D721Med (cell line): ENCODE measurements around the gene NACAD.

Experiments used
- DNase-seq: peaks from one replicate; pipeline ENCODE4 v3.0.0; 2011; ENCODE audit warnings: low spot score; ENCODE audit not compliant: insufficient read length
- FAIRE-seq: peaks from 2 replicates; lab custom pipeline; 2011; peaks lifted over from hg19 to GRCh38; lab: Jason Lieb, UNC
- TF ChIP-seq, protein P1 (sequence below): IDR thresholded peaks from 2 replicates; pipeline ENCODE4 v1.5.1; 2012; ENCODE audit warnings: mild to moderate bottlenecking, control low read depth; ENCODE audit not compliant: insufficient read depth; ENCODE audit errors: missing control alignments

The NACAD gene

DNA sequence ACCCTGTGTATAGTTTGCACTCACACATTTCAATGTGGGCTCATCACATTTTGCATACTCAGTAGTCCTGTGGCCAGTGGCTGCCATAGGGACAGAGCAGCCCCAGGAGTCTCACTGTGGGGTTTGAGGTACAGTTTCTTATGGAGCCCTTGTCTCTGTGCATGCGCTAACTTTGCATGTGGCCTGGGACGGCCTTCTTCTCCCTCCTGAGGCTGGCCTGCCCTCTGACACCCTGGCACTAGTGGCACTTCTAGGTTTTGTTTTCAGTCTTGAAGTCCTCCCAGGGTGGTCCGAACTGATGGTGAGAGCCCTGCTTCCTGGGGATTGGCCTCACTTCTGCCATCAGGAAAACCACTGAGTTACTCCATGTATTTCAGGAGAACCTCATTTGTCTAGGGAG is 21.2 kb downstream of the NACAD start:
- TF ChIP-seq, protein P1, sequence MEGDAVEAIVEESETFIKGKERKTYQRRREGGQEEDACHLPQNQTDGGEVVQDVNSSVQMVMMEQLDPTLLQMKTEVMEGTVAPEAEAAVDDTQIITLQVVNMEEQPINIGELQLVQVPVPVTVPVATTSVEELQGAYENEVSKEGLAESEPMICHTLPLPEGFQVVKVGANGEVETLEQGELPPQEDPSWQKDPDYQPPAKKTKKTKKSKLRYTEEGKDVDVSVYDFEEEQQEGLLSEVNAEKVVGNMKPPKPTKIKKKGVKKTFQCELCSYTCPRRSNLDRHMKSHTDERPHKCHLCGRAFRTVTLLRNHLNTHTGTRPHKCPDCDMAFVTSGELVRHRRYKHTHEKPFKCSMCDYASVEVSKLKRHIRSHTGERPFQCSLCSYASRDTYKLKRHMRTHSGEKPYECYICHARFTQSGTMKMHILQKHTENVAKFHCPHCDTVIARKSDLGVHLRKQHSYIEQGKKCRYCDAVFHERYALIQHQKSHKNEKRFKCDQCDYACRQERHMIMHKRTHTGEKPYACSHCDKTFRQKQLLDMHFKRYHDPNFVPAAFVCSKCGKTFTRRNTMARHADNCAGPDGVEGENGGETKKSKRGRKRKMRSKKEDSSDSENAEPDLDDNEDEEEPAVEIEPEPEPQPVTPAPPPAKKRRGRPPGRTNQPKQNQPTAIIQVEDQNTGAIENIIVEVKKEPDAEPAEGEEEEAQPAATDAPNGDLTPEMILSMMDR: no peak
- FAIRE-seq (no peak), DNase-seq (no peak)

DNA sequence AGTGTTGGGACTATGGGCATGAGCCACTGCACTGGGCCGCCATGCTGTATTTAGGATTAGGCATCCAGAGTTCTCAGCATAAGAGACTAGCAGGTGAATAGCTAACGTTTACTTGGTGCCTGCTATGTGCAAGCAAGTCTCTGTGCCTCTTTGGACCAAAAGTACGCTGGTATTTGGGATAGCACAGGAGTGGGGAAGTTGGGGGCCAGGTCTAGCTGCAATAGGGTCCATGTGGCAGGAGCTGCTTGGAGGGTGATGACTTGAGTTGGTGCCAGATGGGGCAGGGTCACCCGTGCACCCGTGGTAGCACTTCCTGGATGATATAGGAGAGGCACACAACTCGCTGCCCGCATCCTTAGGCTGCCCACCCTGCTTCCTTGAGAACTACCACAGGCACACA is 22.4 kb downstream of the NACAD start:
- FAIRE-seq (no peak), DNase-seq (no peak)
- TF ChIP-seq, protein P1: no peak

DNA sequence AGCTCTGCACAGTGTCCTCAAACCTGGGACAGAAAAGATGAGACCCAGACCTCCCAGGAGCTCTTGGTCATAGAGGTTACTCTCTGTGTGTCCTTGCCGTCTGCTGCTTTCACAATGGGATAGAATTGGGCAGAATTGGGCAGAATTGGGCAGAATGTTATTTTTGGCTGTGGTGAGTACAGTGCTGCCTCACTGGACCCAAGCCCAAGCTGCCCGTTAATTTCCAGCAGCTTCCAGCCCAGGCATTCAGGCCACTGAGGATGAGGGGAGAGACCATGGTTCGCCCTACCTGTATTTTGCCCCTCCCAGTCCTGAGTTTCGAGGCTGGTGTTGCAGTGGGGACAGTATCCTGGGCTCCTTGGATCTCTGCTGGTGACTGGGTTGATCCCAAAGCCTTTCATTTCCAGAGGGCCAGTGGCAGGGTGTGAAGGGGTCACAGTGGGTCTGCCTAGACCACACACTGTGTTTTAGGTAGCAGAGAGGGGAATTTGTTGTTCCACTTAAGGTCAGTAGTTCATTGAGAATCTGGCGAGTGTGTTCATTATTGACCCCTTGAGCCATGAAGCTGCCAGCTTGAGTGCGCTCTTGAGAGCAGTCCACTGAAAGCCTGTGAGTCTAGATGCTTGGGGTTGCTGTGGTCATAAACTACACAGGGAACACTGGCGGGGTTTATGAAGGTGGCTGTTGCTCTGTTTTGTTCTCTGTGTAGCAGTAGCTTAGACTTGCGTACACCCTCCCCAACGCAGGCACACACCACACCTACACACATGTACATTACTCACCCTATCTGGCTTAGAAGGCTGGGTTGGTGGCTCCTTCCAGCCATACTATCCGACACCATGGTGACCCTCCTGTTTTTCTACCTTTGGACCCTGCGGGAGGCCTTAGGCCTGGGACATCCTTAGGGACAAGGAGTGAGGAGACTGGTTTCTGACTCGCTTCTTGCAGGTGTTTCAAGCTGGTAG is 23.5 kb downstream of the NACAD start:
- FAIRE-seq (no peak), DNase-seq (no peak)
- TF ChIP-seq, protein P1: no peak

DNA sequence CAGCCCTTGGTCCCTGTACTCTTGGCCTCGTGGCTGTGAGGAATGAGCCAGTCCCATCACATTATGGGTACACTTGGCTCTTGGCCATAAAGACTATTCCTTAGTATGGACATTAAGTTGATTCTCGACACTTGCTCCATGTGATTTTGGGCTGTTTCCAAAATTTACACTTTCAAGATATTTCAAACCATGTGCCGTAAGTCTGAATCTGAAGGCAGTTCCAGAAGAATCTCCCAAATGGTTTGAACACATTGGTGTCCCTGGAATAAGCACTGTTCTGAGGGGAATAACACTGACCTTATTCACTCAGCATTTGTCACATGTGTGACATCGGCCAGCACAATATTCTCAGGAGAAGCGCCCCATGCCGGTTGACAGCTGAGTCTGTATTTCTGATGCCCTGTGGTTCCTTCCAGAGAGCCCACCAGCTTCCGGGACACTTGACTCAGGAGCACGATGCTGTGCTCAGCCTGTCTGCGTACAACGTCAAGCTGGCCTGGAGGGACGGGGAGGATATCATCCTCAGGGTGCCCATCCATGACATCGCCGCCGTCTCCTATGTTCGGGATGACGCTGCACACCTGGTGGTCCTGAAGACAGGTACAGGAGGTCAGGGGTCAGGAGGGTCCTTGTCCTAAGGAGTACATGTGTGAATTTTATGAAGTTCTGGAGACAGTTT is 24.6 kb downstream of the NACAD start:
- TF ChIP-seq, protein P1: no peak

DNA sequence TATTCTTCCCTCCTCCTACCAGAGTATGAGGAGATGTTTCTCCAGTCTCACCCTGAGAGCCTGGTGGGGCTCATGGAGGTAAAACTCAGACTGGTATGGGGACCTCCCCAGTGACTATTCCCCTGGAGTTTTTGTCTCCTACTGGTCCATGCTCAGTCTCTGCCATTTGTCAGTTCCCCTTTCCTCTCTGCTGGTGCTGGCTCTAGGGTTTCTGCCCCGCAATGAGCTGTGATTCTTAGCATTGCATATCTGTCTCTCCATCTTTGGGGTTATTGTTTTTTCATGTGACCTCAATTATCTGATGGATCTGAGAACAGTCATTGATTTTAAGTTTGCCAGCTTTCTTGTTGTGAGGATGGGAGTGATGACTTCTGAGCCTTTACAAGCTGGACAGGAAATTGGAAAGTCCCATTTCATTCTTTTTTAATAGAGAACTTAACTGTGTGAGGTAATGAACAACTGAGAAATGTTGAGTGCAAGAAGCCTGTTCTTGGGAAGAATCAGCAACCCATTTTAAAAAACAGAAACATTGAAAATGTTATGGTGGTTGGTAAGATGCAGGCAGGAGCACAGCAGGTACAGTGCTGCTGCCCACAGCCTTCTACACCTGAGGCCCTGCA is 26.9 kb downstream of the NACAD start:
- DNase-seq: no peak
- TF ChIP-seq, protein P1: no peak
- FAIRE-seq: no peak

More for the DNA sequence above, 24.6 kb downstream of the NACAD start:
- FAIRE-seq (no peak), DNase-seq (no peak)

DNA sequence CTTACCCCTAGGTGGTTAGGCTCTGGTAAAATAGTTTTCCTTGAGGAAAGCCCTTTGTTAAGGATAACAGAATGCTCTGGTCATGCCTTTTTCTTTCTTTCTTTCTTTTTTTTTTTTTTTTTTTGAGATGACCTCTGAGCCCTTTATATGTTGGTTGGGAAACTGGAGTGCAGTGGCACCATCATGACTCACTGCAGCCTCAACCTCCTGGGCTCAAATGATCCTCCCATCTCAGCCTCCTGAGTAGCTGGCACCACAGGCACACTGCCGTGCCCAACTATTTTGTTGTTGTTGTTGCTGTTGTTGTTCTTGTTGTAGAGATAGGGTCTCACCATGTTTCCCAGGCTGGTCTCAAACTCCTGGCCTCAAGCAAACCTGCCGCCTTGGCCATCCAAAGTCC is 27.4 kb downstream of the NACAD start:
- TF ChIP-seq, protein P1: no peak
- DNase-seq (no peak), FAIRE-seq (no peak)
